ENCODE measurements around the gene GLRA3. TPM values are rescaled to one million over a fixed set of nuclear protein-coding genes. Genes with fewer than 3 reads are reported as not detected.

Gene GLRA3
- total and polyA plus RNA-seq, 2 of the 8 experiments (the other 6 are each of a cell fraction or from before 2014, with no cell fraction given), result 0.02 TPM; not detected in 1

- Histone ChIP-seq H3K14ac (ENCODE audit: insufficient read length) (no peak overlapping the region), H2AK5ac (ENCODE audit: low read depth, low read length) (no peak overlapping the region), H4K20me1 (replicated peaks in 1 of 2; ENCODE audit: control insufficient read depth in 1 of 2, insufficient read depth in 2 of 2, low read length in 2 of 2) (no peaks in the 10 kb centered on the region), H3K4me2 (ENCODE audit: insufficient read depth in 1 of 2, low read depth in 2 of 2, low read length in 2 of 2) (no peak overlapping the region), H3K9me3 (ENCODE audit: insufficient read depth in 2 of 2, low read depth in 1 of 2, low read length in 1 of 2) (no peaks in the 10 kb centered on the region), H3K36me3 (ENCODE audit: control insufficient read depth in 2 of 4, insufficient read depth in 4 of 4, low read length in 3 of 4) (no peaks in the 10 kb centered on the region), H3K9ac (replicated peaks in 1 of 4; ENCODE audit: extremely low read depth in 1 of 4, low read depth in 3 of 4, low read length in 3 of 4) (no peak overlapping the region), H3K4me1 (replicated peaks in 1 of 4; ENCODE audit: control insufficient read depth in 3 of 4, insufficient read depth in 4 of 4, low read length in 3 of 4) (no peaks in the 10 kb centered on the region), H2BK20ac (ENCODE audit: low read length) (no peak overlapping the region), H3K27me3 (replicated peaks in 1 of 4; ENCODE audit: control insufficient read depth in 3 of 4, extremely low read depth in 1 of 4, insufficient read depth in 3 of 4, low read length in 3 of 4) (no peaks in the 10 kb centered on the region), H2BK120ac (replicated peaks; ENCODE audit: low read depth, low read length) (no peak overlapping the region), H3K56ac (replicated peaks; ENCODE audit: insufficient read length, low read depth, low read length) (no peak overlapping the region), H2BK15ac (ENCODE audit: low read length) (no peak overlapping the region), H2BK12ac (ENCODE audit: low read depth, low read length) (no peak overlapping the region), H3K79me1 (ENCODE audit: low read depth, low read length) (no peaks in the 10 kb centered on the region), H3K4me3 (ENCODE audit: extremely low read depth in 1 of 4, insufficient read depth in 2 of 4, low read depth in 3 of 4, low read length in 4 of 4) (no peak overlapping the region), H4K5ac (ENCODE audit: insufficient read length, low read depth, low read length) (no peak overlapping the region), H3K23ac (ENCODE audit: insufficient read length) (no peak overlapping the region), H3K4ac (replicated peaks; ENCODE audit: insufficient read length, low read depth, low read length) (no peak overlapping the region), H2BK5ac (ENCODE audit: low read depth, low read length) (no peak overlapping the region), H2AFZ (ENCODE audit: low read length) (no peak overlapping the region), H3K79me2 (ENCODE audit: control insufficient read depth in 1 of 2, insufficient read depth in 2 of 2, low read length in 2 of 2) (no peaks in the 10 kb centered on the region), H3K27ac (ENCODE audit: low read depth, low read length) (no peak overlapping the region), H3K18ac (ENCODE audit: extremely low read depth, low read length) (no peak overlapping the region), H4K8ac (ENCODE audit: extremely low read depth, insufficient read depth, low read length) (no peak overlapping the region), H4K91ac (replicated peaks; ENCODE audit: insufficient read length, low read length) (no peak overlapping the region), H3K23me2 (ENCODE audit: low read depth, low read length) (no peaks in the 10 kb centered on the region)
- ChIA-PET CTCF (ENCODE audit: partially characterized antibody) (interaction anchor here (1.3 to 2.4 kb wide), 5 partner anchors 53 to 273 kb away, joined by 4 to 20 read pairs (median 6); no protein-coding TSS in a partner anchor), POLR2A (ENCODE audit: partially characterized antibody) (no interaction called here)
- DNase-seq (ENCODE audit: low read depth in 1 of 2, low spot score in 2 of 2), result no peak
- FAIRE-seq, result no peak
- 100% methylated on average over 1 of the region's 1 CpG; no CpG with 5 or more reads in 1 of the 2 experiments for WGBS, 2 experiments (ENCODE audit: extremely low coverage in 1 of 2, insufficient coverage in 1 of 2, insufficient read length in 1 of 2, insufficient replicate concordance in 2 of 2, low coverage in 1 of 2, low lambda C conversion rate in 2 of 2, missing lambda C conversion rate in 1 of 2)
- TF ChIP-seq POLR2AphosphoS5 (IDR thresholded peaks at IDR 0.05; ENCODE audit: low read depth, low read length), result no peak
- no peak for TF ChIP-seq POU5F1 (IDR thresholded peaks at IDR 0.05; ENCODE audit: low read depth, low read length)
- no peak for TF ChIP-seq CHD1 (IDR thresholded peaks at IDR 0.05; ENCODE audit: low read depth, low read length)
- no peak for TF ChIP-seq CEBPB (IDR thresholded peaks at IDR 0.05; ENCODE audit: low read depth, low read length)
- TF ChIP-seq TCF12 (IDR thresholded peaks at IDR 0.05; ENCODE audit: low read depth, low read length), result no peak
Observed at GRCh38 chr4:174633399-174633798, 195.6 kb downstream of the GLRA3 start.

Data from H1 (cell line).